Karpas-422 (cell line): ENCODE data around the gene TMEM40. TPM values are rescaled to one million over a fixed set of nuclear protein-coding genes. Genes with fewer than 3 reads are reported as not detected.
A peak's percentile ranks its signal among the peaks of the same experiment; 100 is the strongest.
"Not testable (repeated sequence)": the region's sequence is repeated elsewhere in the genome, so short reads cannot be mapped to it uniquely, and the experiment has no call there.

Experiments used
- DNase-seq: peaks from one replicate; pipeline ENCODE4 v3.0.0-alpha.2; 2015
- H2AFZ ChIP-seq: fragments of 200-600 bp; sonication (generic); 2 replicates; pipeline ENCODE4 v1.6.1; 2014; ENCODE audit warnings: antibody characterized with exemption, low read length, mixed read lengths
- H3K27ac ChIP-seq: fragments of 200-600 bp; sonication (generic); 2 replicates; pipeline ENCODE4 v1.5.1; 2014; ENCODE audit warnings: mild to moderate bottlenecking, low read length, moderate library complexity
- H3K27me3 ChIP-seq: fragments of 200-600 bp; sonication (generic); 2 replicates; pipeline ENCODE4 v1.6.1; 2014; ENCODE audit warnings: low read length, mixed read lengths
- H3K36me3 ChIP-seq: fragments of 200-600 bp; sonication (generic); 2 replicates; pipeline ENCODE4 v1.6.1; 2014; ENCODE audit warnings: low read length, mixed read lengths; ENCODE audit not compliant: insufficient read depth
- H3K4me1 ChIP-seq: fragments of 200-600 bp; sonication (generic); 2 replicates; pipeline ENCODE4 v1.6.1; 2014; ENCODE audit warnings: mild to moderate bottlenecking, low read length, mixed read lengths
- H3K4me2 ChIP-seq: fragments of 200-600 bp; sonication (generic); 2 replicates; pipeline ENCODE4 v1.6.1; 2014; ENCODE audit warnings: low read length, low read depth, mild to moderate bottlenecking; ENCODE audit not compliant: poor library complexity, severe bottlenecking
- H3K4me3 ChIP-seq: fragments of 200-600 bp; sonication (generic); 2 replicates; pipeline ENCODE4 v1.5.1; 2014; ENCODE audit warnings: mild to moderate bottlenecking, antibody characterized with exemption, low read length, mixed read lengths
- H3K79me2 ChIP-seq: fragments of 200-600 bp; sonication (generic); 2 replicates; pipeline ENCODE4 v1.6.1; 2014; ENCODE audit warnings: mild to moderate bottlenecking, low read length, mixed read lengths
- H3K9ac ChIP-seq: fragments of 200-600 bp; sonication (generic); 2 replicates; pipeline ENCODE4 v1.6.0; 2014; ENCODE audit warnings: low read length
- H3K9me2 ChIP-seq: fragments of 200-600 bp; sonication (generic), shearing (Covaris generic); replicated peaks from 2 replicates; pipeline ENCODE4 v1.6.0; 2014; ENCODE audit warnings: mild to moderate bottlenecking, low read length, moderate library complexity; ENCODE audit not compliant: insufficient read depth
- H3K9me3 ChIP-seq: fragments of 300-700, 200-600 bp; sonication (generic); 2 replicates; pipeline ENCODE4 v1.6.1; 2014; ENCODE audit warnings: low read length, mixed read lengths
- H4K20me1 ChIP-seq: fragments of 200-600 bp; sonication (generic); 2 replicates; pipeline ENCODE4 v1.6.1; 2014; ENCODE audit warnings: mild to moderate bottlenecking, antibody characterized with exemption, low read length, low read depth; ENCODE audit not compliant: insufficient read depth
- total RNA-seq: library from RNA; depleted of rRNA; stranded (reverse); fragments of >200 nt; shearing (Covaris generic); gene quantifications from 2 replicates; pipeline ENCODE4 v1.2.3, GENCODE V29; 2014; ENCODE audit warnings: low replicate concordance

The TMEM40 gene
- total RNA-seq, 1 experiment from 2014 or later, result 0.26 TPM

- Histone ChIP-seq H3K9me2 (no peaks in the 10 kb centered on the region), H3K4me2 (peak overlapping the region; percentile 77), H3K27ac (peak overlapping the region; percentile 96; the same call in 1 of the 2 replicates), H3K4me3 (no peak overlapping the region), H3K9ac (peak overlapping the region; percentile 38; the same call in 1 of the 2 replicates), H4K20me1 (no peaks in the 10 kb centered on the region), H3K79me2 (no peaks in the 10 kb centered on the region), H3K9me3 (no peaks in the 10 kb centered on the region), H3K36me3 (no peaks in the 10 kb centered on the region), H3K4me1 (peaks cover 42% of the 10 kb centered on the region), H3K27me3 (no peaks in the 10 kb centered on the region), H2AFZ (no peak overlapping the region)
- peak; percentile 61 for DNase-seq
Measured at GRCh38 chr3:12727937-12728336, 31.1 kb downstream of the TMEM40 start.

- no peaks in the 10 kb centered on the region for H3K27me3 ChIP-seq
- no peaks in the 10 kb centered on the region for H3K36me3 ChIP-seq
- no peak overlapping the region for H2AFZ ChIP-seq
- no peak overlapping the region for H3K4me2 ChIP-seq
- no peak overlapping the region for H3K9ac ChIP-seq
- H3K27ac ChIP-seq, result no peak overlapping the region
- H3K79me2 ChIP-seq, result no peaks in the 10 kb centered on the region
- no peaks in the 10 kb centered on the region for H3K9me2 ChIP-seq
- no peaks in the 10 kb centered on the region for H4K20me1 ChIP-seq
- H3K4me1 ChIP-seq, result peaks cover 42% of the 10 kb centered on the region
- no peak for DNase-seq
- H3K4me3 ChIP-seq, result no peak overlapping the region
- no peaks in the 10 kb centered on the region for H3K9me3 ChIP-seq
Measured at GRCh38 chr3:12727481-12727880, 31.6 kb downstream of the TMEM40 start.

- H3K4me2 ChIP-seq, result no peak overlapping the region
- no peak overlapping the region for H3K9ac ChIP-seq
- no peaks in the 10 kb centered on the region for H3K9me2 ChIP-seq
- no peaks in the 10 kb centered on the region for H3K9me3 ChIP-seq
- no peaks in the 10 kb centered on the region for H3K36me3 ChIP-seq
- DNase-seq, result no peak
- no peak overlapping the region; the same call in 1 of the 2 replicates for H2AFZ ChIP-seq
- H3K4me1 ChIP-seq, result peaks cover 36% of the 10 kb centered on the region
- H3K4me3 ChIP-seq, result no peak overlapping the region
- no peak overlapping the region for H3K27ac ChIP-seq
- H3K79me2 ChIP-seq, result no peaks in the 10 kb centered on the region
- no peaks in the 10 kb centered on the region for H3K27me3 ChIP-seq
- no peaks in the 10 kb centered on the region for H4K20me1 ChIP-seq
Measured at GRCh38 chr3:12725436-12725835, 33.6 kb downstream of the TMEM40 start.

GRCh38 chr3:12724794-12725193, 34.3 kb downstream of the TMEM40 start:
- Histone ChIP-seq H4K20me1 (no peaks in the 10 kb centered on the region), H2AFZ (no peak overlapping the region), H3K4me2 (no peak overlapping the region), H3K4me1 (peaks cover 35% of the 10 kb centered on the region), H3K9me2 (no peaks in the 10 kb centered on the region), H3K27ac (no peak overlapping the region), H3K4me3 (no peak overlapping the region), H3K9ac (no peak overlapping the region), H3K9me3 (no peaks in the 10 kb centered on the region), H3K27me3 (no peaks in the 10 kb centered on the region), H3K36me3 (no peaks in the 10 kb centered on the region), H3K79me2 (no peaks in the 10 kb centered on the region)
- peak; percentile 69 for DNase-seq

- H3K4me3 ChIP-seq, H3K4me2 ChIP-seq, H3K27me3 ChIP-seq, H3K9me3 ChIP-seq, H3K9ac ChIP-seq, H4K20me1 ChIP-seq, H2AFZ ChIP-seq, H3K9me2 ChIP-seq, H3K36me3 ChIP-seq, DNase-seq, H3K79me2 ChIP-seq, H3K27ac ChIP-seq: not testable (repeated sequence)
- peaks cover 25% of the 10 kb centered on the region for H3K4me1 ChIP-seq
Measured at GRCh38 chr3:12723362-12723761, 35.7 kb downstream of the TMEM40 start.

- Histone ChIP-seq H3K27me3 (no peaks in the 10 kb centered on the region), H3K9ac (no peak overlapping the region)
Measured at GRCh38 chr3:12722226-12722625, 36.8 kb downstream of the TMEM40 start.

GRCh38 chr3:12719984-12720898, 38.8 kb downstream of the TMEM40 start:
- H4K20me1 ChIP-seq, result no peaks in the 10 kb centered on the region
- H3K36me3 ChIP-seq, result no peaks in the 10 kb centered on the region
- no peaks in the 10 kb centered on the region for H3K9me2 ChIP-seq
- peak overlapping the region; percentile 74 for H3K4me2 ChIP-seq
- no peaks in the 10 kb centered on the region for H3K27me3 ChIP-seq
- H3K27ac ChIP-seq, result no peak overlapping the region
- no peaks in the 10 kb centered on the region for H3K9me3 ChIP-seq
- no peaks in the 10 kb centered on the region for H3K79me2 ChIP-seq
- peak overlapping the region; percentile 28 for H3K9ac ChIP-seq
- H3K4me3 ChIP-seq, result peak overlapping the region; percentile 62
- peak; percentile 92 for DNase-seq
- H3K4me1 ChIP-seq, result peaks cover 11% of the 10 kb centered on the region
- H2AFZ ChIP-seq, result peak overlapping the region; percentile 62; the same call in 1 of the 2 replicates

More at GRCh38 chr3:12722226-12722625, 36.8 kb downstream of the TMEM40 start:
- H3K4me2 ChIP-seq, result no peak overlapping the region
- DNase-seq, result no peak
- H3K4me1 ChIP-seq, result peaks cover 15% of the 10 kb centered on the region
- no peaks in the 10 kb centered on the region for H4K20me1 ChIP-seq
- H3K9me3 ChIP-seq, result no peaks in the 10 kb centered on the region
- H2AFZ ChIP-seq, result no peak overlapping the region
- no peaks in the 10 kb centered on the region for H3K9me2 ChIP-seq
- no peak overlapping the region for H3K4me3 ChIP-seq
- no peaks in the 10 kb centered on the region for H3K36me3 ChIP-seq
- H3K79me2 ChIP-seq, result no peaks in the 10 kb centered on the region
- no peak overlapping the region for H3K27ac ChIP-seq

GRCh38 chr3:12719541-12719940, 39.5 kb downstream of the TMEM40 start:
- Histone ChIP-seq H3K9me3 (no peaks in the 10 kb centered on the region), H3K4me2 (peak overlapping the region; percentile 74), H3K36me3 (no peaks in the 10 kb centered on the region), H3K27me3 (no peaks in the 10 kb centered on the region), H3K27ac (no peak overlapping the region), H3K9ac (peak overlapping the region; percentile 28), H2AFZ (peak overlapping the region; percentile 62; the same call in 1 of the 2 replicates), H4K20me1 (no peaks in the 10 kb centered on the region), H3K4me1 (peaks cover 11% of the 10 kb centered on the region), H3K79me2 (no peaks in the 10 kb centered on the region), H3K9me2 (no peaks in the 10 kb centered on the region), H3K4me3 (peak overlapping the region; percentile 62)
- no peak for DNase-seq
